HG02943 (cell line): ENCODE measurements around the gene MCM5.

ENCODE experiments used
- ATAC-seq: cut with Tn5 transposase; IDR thresholded peaks from one replicate; pipeline ENCODE4 v1.9.1; 2021; ENCODE audit warnings: mild to moderate bottlenecking, low read depth, moderate library complexity; ENCODE audit not compliant: unreplicated experiment

The MCM5 gene

GRCh38 chr22:35400501-35400790, 506 bp downstream of the MCM5 start:
- ATAC-seq: no peak

GRCh38 chr22:35401863-35402262, 1.9 kb downstream of the MCM5 start:
- ATAC-seq: no peak

DNA sequence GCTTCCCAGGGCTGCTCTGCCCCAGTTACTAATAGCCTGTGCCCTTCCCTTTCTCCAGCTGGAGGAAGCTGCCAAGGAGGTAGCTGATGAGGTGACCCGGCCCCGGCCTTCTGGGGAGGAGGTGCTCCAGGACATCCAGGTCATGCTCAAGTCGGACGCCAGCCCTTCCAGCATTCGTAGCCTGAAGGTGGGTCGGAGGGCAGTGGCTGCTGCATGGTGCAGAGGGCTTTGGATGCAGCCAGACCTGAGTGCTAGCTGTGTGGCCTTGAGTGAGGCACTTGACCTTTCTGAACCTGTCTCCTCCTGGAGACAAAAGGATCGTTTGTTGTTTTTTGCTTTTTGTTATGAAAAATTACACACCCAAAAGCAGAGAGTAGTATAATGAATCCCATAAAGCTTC, 3.4 kb downstream of the MCM5 start:
- no peak for ATAC-seq

DNA sequence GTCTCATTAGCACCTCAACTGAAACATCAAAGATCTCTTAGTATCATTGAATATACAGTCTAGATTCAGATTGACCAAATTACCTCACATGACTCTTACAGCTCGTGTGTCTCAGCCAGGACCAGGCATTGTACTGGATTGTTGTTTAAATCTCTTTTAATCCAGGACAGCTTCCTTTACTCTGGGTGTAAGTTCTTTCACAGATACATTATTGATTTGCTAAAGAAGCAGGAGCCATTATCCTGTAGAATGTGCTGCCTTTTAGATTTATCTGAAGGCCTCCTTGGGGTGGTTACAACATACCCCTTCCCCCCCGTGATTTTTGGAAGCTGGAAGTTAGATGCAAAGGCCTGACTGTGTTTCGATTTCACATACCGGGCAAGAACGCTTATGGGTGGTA, 4.2 kb downstream of the MCM5 start:
- ATAC-seq: no peak

- ATAC-seq: no peak
These were observed 6.5 kb downstream of the MCM5 start for GRCh38 chr22:35406443-35406842.

GRCh38 chr22:35407362-35407761, 7.4 kb downstream of the MCM5 start:
- ATAC-seq: no peak

- ATAC-seq: no peak
These were observed 10.1 kb downstream of the MCM5 start for GRCh38 chr22:35409783-35410662.

DNA sequence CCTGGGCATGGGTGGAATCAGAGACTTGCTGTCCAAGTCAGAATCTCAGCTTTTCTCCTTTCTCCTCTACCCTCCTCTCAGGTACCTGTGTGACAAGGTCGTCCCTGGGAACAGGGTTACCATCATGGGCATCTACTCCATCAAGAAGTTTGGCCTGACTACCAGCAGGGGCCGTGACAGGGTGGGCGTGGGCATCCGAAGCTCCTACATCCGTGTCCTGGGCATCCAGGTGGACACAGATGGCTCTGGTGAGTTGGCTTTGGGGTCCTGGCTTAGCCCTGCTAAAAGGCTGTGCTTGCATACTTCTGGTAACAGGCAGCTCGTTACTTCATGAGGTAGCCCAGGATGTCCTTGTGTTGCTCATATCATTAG, 10.7 kb downstream of the MCM5 start:
- ATAC-seq: no peak

DNA sequence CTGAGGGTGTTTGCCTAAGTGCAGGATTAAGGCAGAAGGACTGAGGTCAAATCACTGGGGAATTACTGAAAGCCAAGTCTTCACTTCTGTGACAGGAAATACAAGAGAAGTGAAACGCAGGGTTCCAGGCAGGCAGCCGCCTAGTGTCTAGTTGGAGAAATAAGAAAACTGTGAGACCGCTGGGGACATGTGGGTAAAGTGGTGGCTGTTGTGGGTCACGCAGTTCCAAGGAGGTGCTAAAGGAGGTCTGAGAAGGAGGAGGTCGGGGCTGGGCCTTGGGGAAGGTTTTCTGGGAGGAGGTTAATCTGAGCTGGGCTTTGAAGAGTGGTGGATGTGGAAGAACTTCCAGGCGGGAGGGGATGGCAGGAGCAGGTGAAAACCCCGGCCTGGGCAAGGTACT, 11.2 kb downstream of the MCM5 start:
- ATAC-seq: no peak

DNA sequence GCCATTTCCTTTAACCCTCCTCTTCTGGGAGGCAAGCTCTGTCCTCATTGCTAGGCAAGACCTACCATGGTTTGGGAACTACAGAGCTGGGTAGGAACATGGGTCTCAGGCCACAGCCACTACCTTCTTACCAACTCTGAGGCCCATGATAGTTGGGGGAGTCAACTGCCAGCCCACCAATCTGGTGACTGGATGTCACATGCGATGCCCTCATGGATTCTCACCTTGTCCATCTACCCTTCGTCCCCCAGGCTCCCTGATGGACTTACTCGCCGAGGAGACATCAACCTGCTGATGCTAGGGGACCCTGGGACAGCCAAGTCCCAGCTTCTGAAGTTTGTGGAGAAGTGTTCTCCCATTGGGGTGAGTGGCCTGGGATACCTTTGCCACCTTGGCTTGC, 13.7 kb downstream of the MCM5 start:
- no peak for ATAC-seq

- ATAC-seq: no peak
These were observed 17.7 kb downstream of the MCM5 start for GRCh38 chr22:35417606-35418005.

- no peak for ATAC-seq
These were observed 18.1 kb downstream of the MCM5 start for GRCh38 chr22:35418088-35418487.

GRCh38 chr22:35418731-35419130, 18.8 kb downstream of the MCM5 start:
- ATAC-seq: no peak

DNA sequence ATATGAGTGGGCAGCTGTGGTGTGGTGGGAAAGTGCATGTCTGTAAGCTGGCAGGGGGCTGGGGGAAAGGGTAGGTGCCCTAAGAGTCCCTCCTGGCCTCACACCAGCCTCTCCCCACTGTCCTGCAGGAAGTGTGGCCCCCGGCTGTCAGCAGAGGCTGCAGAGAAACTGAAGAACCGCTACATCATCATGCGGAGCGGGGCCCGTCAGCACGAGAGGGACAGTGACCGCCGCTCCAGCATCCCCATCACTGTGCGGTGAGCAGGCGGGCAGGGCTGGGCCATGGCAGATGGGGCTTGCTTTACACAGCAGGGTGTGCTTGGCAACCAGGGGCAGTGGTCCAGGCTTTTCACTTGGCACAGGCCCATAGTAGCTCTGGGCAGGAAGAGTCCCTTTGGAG, 19.8 kb downstream of the MCM5 start:
- no peak for ATAC-seq

GRCh38 chr22:35421121-35421520, 21.2 kb downstream of the MCM5 start:
- ATAC-seq: no peak

- ATAC-seq: no peak
These were observed 22.2 kb downstream of the MCM5 start for GRCh38 chr22:35422145-35422544.

GRCh38 chr22:35422936-35423335, 23.0 kb downstream of the MCM5 start:
- ATAC-seq: no peak

DNA sequence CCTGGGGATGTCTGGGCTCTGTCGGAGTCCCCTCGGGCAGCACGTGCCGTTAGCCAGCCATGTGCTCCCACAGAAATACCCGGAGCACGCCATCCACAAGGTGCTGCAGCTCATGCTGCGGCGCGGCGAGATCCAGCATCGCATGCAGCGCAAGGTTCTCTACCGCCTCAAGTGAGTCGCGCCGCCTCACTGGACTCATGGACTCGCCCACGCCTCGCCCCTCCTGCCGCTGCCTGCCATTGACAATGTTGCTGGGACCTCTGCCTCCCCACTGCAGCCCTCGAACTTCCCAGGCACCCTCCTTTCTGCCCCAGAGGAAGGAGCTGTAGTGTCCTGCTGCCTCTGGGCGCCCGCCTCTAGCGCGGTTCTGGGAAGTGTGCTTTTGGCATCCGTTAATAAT, 24.1 kb downstream of the MCM5 start:
- ATAC-seq: no peak

- no peak for ATAC-seq
These were observed 24.8 kb downstream of the MCM5 start for GRCh38 chr22:35424761-35425160.

DNA sequence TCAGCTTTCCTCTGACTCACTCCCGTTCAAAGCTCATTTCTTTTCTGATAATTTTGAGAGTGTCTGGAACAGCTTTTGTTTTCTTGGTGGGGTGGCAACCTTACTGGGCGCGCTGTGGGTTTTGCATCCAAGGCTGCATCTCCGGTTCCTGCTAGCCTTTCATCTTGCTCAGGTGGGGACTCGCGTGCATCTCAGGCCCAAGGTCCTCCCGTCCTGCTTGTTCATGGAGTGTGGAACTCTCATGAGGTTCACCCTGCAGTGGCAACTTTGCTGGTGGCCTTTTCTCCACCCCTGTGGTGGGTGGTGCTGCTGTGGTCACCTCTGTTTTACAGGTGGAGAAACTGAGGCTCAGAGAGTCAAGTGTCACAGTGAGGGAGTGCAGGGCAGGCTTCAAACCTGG, 25.6 kb downstream of the MCM5 start:
- no peak for ATAC-seq

GRCh38 chr22:35425971-35426800, 26.2 kb downstream of the MCM5 start:
- no peak for ATAC-seq

DNA sequence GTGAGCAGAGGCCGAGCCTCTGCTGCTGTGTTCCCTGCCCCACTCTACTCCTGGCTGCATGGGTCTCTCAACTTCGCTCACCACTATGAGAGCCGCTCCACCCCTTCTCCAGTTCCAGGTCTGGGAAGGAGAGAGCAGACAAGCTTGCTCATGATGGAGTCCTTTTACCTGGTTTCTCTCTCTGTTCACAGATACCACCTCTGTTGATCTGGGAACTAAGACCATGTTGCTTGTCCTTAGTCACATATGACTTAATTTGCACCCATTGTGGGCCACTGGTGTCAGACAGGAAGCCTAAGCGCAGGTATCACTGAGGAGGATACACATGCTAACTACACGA, 26.8 kb downstream of the MCM5 start:
- no peak for ATAC-seq
